GM19240 (cell line): ENCODE data around the gene C17orf78.
"Not testable (repeated sequence)": the region's sequence is repeated elsewhere in the genome, so short reads cannot be mapped to it uniquely, and the experiment has no call there.

Experiments used
- DNase-seq: peaks from one replicate; pipeline ENCODE4 v3.0.0; 2011; ENCODE audit warnings: low spot score; ENCODE audit not compliant: insufficient read length

C17orf78 gene

DNA sequence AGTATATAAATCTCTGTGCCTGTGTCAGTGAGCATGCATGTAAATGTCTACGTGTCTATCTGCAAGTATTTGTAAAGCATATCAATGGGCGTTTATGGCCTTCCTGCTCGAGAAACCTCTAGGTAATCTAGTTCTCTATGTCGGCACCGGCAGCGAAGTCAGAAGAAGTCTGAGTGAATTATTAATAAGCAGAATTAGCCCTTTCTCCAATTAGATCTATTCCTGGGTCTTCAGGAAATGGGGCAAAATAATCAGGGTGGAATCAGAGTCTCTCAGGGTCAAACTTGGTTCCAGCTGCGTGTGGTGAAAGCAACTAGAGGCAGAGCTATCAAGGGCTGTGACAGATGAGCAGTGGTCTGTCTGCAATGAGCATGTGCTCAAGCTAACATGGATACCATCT is at the start of gene C17orf78:
Gene C17orf78, plus strand, starts transcription at position 280 of the 400 bp plus-strand sequence. Its CDS starts 108 bp downstream, at position 388.
- no peak for DNase-seq

DNA sequence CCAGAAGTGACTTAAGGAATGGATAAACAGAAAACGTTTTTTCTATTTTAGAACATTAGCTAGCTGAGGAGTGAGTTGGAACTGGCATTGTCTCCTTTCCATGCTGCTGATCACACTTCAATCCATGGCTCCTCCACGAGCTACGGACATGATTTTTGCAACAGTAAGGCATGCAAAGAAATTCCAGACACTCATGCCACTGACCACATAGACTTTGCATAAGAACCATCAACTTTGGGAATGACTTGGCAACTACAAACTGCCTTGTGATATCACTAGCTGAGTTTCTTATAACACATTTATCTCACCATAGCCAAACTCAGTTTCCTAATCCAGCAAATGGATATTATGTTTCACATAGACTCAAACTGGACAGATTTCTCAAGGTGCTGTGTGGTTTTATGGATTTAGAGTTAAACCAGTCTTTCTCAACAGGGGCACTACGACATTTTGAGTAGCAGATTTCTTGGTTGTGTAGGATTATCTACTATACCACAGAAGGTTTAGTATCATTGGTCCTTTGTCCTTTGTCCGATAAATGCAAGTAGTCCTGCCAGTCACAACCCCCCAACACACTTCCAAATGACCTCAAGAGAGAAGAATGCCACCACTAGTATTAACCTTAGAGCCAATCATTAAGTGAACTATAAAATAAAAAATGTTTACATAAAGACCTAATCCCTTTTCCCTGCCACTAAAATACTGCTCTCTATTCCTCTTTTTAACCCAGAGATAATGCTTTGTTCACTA is 48.3 kb upstream of the C17orf78 start:
- no peak for DNase-seq

DNA sequence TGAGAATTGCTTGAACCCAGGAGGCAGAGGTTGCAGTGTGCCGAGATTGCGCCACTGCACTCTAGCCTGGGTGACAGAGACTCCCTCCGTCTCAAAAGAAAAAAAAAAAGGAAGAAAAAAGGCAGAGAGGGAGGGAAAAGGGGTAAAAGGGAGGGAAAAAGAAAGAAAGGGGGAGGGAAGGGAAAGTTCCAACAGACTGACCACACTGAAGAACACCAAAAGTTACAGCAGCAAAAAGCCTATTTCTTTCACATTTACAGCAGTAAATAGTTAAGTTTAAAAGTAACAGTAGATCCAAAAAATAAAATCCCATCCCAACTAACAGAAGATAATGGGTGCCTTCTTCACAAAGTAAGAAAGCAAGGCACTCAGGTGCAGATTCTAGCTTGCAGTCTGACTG is 36.9 kb upstream of the C17orf78 start:
- no peak for DNase-seq

DNA sequence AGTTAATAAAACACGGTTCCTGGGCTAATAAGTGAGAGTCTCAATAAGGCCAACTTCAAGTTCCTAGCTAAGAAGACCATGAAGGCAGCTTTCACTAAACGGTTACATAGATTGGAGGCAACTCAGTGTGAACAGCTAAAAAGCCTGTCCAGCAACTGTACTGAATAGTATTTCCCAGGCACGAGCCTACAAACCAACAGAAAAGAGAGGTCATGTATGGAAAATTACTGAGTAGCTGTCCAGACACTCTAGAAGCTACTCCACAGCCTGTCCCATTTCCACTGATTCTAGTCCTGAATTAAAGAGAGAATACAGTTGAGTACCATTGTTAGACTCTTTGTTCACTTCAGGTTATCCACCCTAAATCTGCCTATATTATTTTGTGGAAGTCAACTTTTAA is 36.5 kb upstream of the C17orf78 start:
- DNase-seq = no peak

DNA sequence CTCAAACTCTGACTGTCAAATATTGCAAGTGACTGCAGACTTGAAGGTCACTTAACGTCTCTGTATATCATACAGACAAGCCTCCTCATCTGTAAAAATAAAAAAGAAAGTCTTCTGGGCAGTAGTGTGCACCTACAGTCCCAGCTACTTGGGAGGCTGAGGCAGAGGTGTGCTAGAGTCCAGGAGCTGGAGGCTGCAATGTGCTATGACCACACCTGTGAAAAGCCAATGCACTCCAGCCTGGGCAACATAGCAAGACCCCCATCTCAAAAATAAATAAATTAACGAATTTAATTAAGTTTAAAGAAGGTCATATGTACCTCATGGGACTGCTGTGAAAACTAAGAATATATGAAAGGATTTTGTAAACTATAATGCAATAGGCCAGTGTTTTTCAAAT is 35.0 kb upstream of the C17orf78 start:
- DNase-seq = no peak

DNA sequence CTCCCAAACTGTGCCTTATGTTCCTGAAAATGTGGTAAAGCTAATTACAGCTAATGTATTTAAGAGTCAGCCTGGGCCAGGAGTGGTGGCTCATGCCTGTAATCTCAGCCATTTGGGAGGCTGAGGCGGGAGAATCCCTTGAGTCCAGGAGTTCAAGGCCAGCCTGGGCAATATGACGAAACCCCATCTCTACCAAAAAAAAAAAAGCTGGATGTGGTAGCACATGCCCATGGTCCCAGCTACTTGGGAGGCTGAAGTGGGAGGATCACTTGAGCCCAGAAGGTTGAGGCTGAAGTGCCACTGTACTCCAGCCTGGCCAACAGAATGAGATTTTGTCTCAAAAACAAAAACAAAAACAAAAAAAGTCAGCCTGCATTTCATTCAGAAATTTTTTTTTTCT is 33.2 kb upstream of the C17orf78 start:
- DNase-seq = no peak

DNA sequence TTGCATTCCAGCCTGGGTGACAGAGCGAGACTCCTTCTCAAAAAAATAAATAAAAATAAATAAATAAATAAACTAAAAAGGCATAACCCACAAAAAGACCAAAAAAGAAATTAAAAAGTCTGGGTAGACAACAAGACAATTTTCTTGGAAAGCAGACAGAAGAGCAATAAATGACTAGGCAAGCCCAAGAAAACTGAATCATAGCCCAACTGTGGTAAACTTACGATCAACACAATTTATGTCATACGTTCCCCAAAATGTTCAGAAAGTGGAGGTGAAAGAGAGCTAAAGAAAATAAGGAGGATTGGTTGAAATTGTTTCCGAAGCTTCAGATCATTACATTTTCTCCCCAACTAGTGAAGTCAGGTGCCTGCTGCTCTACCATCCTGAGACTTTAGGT is 31.3 kb upstream of the C17orf78 start:
- no peak for DNase-seq

DNA sequence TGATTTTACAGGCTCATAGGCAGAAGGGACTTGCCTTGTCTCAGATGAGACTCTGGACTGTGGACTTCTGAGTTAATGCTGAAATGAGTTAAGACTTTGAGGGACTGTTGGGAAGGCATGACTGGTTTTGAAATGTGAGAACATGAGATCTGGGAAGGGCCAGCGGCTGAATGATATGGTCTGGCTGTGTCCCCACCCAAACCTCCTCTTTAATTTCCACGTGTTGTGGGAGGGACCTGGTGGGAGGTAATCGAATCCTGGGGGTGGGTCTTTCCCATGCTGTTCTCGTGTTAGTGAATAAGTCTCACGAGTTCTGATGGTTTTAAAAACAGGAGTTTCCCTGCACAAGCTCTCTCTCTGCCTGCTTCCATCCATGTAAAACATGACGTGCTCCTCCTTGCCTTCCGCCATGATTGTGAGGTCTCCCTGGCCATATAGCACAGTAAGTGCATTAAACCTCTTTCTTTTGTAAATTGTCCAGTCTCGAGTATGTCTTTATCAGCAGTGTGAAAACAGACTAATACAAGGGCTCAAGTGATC is 28.9 kb upstream of the C17orf78 start:
- DNase-seq = not testable (repeated sequence)

DNA sequence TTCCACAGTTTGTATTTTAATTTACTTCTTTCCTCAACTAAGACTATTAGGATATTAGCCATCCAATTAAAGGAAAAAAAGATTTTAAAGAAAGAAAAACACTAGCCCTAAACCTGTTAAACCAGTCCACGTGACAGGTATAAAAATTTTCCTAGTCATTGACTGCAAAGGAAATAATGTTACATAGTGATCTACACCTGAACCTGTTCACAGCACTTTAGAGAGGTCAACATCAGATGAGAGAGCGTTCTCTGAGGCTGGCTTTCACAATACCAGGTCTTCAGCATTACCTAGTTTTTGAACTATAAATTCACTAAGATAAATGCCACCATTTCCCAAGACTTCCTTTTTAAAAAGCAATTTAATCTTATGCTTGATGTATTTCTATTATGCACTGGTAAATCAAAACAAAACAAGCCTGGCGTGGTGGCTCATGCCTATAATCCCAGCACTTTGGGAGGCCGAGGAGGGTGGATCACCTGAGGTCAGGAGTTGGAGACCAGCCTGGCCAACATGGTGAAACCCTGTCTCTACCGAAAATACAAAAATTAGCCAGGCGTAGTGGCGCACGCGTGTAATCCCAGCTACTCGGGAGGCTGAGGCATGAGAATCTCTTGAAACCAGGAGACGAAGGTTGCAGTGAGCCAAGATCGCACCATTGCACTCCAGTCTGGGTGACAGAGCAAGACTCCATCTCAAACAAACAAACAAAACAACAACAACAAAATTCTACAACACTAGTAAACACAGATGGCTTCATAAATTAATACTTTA is 18.8 kb upstream of the C17orf78 start:
- not testable (repeated sequence) for DNase-seq

DNA sequence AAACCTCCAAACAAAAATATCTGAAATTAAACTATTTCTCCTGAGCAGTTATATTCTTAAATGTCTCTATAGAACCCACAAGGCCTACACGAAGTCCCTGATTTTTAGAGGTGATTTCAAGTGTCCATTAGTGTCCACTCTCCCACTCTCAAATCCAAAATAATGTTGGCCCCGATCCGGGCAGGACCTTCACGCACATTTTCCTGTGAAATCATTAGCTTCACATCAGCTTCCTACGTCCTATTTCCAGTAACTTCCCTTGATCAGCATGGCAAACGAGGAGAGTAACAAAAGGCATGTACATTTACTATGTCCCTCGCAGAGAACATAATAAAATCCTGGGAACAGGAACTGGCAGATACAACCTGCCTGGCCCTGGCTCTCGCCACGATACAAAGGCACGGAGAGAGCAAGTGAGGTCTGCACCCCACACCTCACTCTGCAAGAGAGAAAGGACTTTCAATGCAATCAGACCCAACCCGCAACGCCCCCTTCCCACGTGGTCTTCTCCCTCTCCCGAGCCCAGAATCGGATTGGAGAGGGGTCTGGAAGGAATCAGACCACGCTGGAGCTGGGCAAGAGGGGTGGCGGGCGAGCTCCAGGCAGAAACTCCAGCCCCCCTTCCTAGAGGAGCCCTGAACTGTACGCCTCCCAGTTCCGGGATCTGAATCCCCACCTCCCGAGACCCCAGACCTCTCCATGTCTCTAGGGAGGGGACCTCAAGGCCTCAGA is 17.5 kb upstream of the C17orf78 start:
- DNase-seq = peak; percentile 32

DNA sequence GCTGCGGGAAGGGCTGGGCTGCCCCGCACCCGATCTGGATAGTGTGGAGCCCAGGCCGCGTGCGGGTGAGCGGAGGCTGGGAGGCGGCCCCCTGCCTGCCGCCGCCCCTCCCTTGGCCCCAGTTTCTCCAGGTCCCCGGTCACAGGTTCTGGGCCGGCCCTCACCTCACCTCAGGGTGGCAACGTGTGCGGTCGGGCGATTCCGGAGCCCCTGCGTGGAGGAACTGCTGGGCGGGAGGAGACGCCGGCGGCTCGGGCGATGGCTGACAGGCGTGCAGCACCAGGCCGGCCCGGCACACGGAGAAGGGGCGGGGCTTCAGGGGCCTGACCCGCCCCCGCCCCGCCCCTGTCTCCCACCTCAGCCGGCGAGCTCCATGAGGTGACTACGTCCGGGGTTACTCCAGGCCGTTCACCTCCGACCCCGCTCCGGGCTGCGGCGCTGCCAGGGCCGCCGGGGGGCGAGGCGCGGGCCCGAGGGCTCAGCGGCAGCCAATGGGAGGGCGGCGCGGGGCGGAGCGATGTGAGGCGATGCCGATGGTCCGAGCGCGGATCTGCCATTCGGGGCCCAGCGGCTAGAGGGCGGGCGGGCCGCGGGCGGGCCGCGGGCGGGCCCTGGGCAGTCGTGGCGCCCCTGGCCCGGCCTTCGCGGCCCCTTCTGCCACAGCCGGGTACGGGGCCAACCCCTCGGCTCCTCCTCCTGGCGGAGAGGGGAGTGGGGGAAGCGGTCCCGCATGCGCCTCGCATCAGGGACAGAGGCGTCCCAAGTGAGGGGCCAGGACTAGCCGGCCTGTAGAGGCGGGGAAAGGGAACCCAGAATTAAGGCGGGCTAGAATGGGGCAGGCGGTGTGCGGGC is 16.7 kb upstream of the C17orf78 start:
- DNase-seq = peak; percentile 96

DNA sequence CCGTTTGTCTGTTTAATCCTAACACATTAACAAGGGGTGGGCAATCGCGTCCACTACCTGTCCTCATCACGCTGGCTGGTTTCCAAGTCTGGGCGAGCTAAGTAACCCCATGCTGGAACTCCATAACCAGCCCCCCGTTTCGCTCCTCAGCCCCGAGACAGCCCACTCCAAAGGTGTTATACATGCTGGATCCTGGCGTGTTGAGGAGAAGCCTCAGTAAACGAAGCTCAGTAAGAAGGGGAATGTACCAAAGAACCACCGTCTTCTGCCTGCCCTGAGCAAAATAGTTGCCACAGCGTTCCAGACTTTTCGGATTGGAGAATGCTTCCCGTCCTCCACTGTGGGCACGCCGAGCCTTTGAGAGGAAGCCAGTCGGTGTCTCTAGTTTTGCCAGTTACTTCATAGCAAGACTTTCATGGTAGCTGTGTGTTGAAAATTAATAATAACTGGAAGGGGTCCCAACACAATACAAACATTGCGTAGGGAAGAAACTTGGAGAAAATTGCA is 16.1 kb upstream of the C17orf78 start:
- DNase-seq = no peak

DNA sequence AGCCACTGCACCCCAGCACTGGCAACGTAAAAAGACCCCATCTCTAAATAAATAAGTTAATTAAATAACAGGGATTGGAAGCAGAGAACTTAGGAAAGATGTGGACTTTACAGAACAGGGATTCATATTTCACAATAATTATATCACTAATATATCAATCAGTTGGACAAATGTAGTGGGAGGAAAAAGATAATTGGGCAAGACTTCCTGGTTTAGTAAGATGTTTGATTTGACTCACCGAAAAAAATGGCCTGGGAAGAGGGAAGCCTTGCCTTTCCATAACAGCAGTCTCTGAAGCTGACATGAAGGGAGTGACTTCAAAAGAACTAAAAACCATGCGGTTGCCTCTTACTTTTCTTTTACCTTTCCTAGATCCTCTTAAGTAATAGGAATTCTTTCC is 15.2 kb upstream of the C17orf78 start:
- DNase-seq = no peak

DNA sequence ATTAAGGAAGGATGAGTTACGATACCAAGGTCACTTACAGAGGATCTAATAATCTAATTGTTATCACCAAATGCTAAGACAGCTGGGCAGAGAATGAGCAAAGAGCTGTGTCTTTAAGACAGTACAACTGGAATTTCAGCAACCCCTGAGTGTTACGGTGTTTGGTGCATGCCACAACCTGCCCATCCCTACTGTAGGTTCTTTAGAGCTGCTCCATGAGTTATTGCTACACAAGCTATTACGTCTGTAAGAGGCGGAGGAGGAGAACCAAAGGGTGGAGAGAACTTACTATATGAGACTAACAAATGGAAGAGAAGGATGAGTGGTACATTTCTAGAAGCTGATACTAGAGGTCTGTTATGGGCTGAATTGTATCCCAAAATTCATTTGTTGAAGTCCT is 14.2 kb upstream of the C17orf78 start:
- no peak for DNase-seq

DNA sequence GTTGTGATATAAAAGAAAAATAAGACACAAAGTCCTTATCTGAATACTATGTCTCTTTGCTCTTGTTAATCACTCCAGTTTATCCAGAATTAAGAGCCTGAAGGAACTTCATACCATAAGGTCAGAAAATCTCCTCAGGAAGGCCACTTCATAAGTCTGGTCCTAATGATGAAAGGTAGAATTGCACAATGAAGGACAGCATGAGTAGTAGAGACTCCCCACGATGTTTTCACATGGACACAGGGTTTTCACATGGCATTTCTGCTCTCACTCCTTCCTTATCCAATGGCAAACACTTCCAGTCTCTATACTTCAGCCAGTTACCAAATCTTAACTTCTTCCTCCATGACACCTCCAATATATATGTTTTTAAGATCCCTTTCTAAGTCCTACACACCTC is 10.2 kb upstream of the C17orf78 start:
- no peak for DNase-seq

DNA sequence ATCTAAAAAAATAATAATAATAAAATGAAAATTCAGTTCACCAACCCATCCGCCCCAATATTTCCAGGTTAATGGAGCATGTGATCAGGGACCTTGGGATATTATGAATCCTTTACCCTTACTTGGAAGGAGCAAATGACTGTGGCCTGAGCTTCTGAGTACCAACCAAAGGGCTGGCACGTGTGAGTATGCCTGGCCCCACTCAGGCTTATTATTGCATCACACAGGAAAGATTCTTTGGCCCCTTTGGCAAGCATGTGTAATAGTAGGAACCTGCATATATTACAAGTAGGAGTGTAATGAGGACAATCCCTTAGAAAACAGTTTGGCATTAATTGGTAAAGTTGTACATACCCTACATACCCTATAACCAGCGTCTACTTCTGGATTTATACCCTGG is 7.2 kb upstream of the C17orf78 start:
- no peak for DNase-seq

DNA sequence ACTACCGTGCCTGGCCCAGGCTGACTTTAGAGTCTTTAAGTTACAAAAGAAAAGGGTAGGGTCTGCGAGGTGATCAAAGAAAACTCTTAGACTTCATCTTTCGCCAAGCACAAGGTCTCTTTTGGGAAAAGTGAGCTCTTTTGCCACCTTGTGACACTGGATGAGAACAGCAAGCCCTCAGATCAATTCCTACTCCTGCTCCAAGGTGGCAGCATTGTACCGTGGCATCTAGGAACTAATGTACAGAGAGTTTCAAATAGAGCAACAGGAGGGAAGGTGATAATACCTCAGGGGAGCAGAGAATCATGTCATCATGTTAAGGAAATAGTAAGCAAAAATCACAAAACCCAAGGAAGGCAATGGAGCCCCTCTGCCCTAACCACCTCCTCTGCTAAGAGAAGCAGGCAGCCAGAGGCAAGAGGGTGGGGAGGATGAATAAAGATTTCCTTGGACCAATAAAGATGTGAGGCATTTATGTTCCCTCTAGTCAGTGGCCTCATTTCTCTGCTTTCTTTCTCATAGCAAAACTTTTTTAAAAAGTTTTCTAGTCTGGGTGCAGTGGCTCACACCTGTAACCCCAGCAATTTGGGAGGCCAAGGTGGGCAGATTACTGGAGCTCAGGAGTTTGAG is 2.1 kb upstream of the C17orf78 start:
- DNase-seq = peak; percentile 41

DNA sequence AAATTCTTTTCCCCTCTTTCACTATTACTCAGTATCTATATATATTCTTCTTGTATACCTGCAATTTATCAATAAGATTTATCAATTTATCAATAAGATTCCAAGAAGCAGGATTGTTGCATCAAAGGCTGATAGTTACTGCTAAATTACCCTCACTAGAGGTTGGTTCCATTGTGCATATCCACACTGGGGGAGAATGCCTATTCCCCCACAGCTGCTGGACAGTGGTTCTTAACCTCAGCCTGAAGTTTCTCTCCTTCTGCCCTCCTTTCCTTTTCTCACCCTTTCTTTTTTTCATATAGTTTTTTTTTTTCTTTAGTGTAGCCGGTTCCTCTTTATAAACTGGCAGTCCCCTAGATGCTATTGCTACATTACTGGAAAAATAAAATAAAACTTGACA is 6.3 kb downstream of the C17orf78 start:
- DNase-seq = no peak

DNA sequence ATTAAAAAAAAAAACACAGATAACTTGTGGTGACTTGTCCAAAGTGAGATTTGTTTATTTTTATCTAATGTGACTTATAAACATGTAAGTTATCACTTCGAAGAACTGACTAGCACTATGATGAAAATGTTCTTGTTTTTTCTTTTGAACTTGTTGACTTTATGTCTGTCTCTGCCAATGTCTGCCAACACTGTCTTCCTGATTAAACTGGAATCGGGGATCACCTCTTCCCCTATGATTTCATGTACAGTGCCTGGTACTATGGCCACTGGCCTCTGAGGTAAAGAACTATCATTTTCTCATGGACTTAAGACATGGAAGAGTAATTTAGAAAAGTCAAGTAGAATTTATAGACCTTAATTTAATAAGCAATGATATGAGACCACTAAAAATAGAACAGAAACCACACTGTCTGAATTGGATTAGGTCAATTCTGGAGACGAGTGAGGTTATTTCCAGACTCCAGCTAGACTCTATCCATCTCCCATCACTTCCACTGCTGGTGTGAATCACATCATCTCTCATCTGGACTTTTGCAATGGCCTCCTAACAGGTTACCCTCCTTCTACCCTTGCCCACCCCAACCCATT is 8.9 kb downstream of the C17orf78 start:
- no peak for DNase-seq

DNA sequence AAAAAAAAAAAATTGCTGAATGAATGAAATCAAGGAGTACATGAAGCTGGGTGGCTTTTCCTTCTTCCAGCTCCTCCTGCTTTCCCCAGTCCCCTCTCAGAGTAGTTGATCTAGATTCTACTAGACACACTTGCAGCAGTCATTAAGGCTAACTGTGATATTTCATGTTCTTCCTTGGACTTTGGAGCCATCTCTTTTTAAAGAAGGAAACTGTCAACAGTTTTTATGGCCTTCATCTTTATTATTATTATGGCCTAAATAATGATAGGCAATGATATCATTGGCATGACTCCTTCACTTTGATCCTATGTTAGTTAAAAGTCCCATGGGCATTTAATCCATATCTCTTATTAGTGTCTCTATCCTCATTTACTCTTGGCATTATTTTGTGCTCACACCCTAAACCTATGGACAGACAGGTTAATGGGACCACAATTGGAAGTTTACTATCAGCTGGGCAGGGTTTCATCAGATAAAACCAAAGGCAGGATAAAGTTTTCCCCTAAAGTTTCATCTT is 9.7 kb downstream of the C17orf78 start:
- no peak for DNase-seq
